Panc1 (cell line): ENCODE data around the gene MICAL1.

Experiments
- CTCF ChIP-seq: fragments of 450-650 bp; IDR thresholded peaks from 2 replicates; pipeline ENCODE4 v1.5.1; 2017; ENCODE audit warnings: mild to moderate bottlenecking
- POLR2AphosphoS5 ChIP-seq: IDR thresholded peaks from 2 replicates; pipeline ENCODE4 v1.6.1; 2012; ENCODE audit warnings: mild to moderate bottlenecking, low read depth, low read length, moderate library complexity
- REST ChIP-seq, 2 experiments: IDR thresholded peaks; 2 replicates each; pipeline ENCODE4 v1.6.1; 2011 to 2012; ENCODE audit warnings: low read depth in 2 of 2, control low read depth in 1 of 2, low read length in 1 of 2, mild to moderate bottlenecking in 1 of 2, moderate library complexity in 1 of 2; ENCODE audit not compliant: insufficient read depth in 1 of 2
- TCF7L2 ChIP-seq: IDR thresholded peaks from 2 replicates; pipeline ENCODE4 v1.6.1; 2011; ENCODE audit warnings: mild to moderate bottlenecking, low read depth, low read length, inconsistent platforms

GRCh38 chr6:109447878-109448555, 7.6 kb downstream of the MICAL1 start:
- TF ChIP-seq CTCF: no peak
- TF ChIP-seq POLR2AphosphoS5: no peak
- no peak for TF ChIP-seq TCF7L2
- no peak for TF ChIP-seq REST (IDR thresholded peaks at IDR 0.05; ENCODE audit: insufficient read depth in 1 of 2, low read depth in 2 of 2, low read length in 1 of 2)
